Peyer's patch (tissue), 4 donors: ENCODE data around the gene SLC45A1. TPM values are rescaled to one million over a fixed set of nuclear protein-coding genes. Genes with fewer than 3 reads are reported as not detected.

Source experiments
- DNase-seq, 3 donors: peaks; one replicate each; pipeline ENCODE4 v3.0.0-alpha.2; 2017 to 2019
- H3K27ac ChIP-seq, 4 donors: fragments of 200-600 bp; sonication (generic); one replicate each; pipeline ENCODE4 v1.5.1; 2016 to 2019
- H3K27me3 ChIP-seq, 2 donors: fragments of 200-600 bp; sonication (generic); one replicate each; pipeline ENCODE4 v1.5.1; 2019
- H3K36me3 ChIP-seq, 3 donors: fragments of 200-600 bp; sonication (generic); one replicate each; pipeline ENCODE4 v1.5.1; 2016 to 2019
- H3K4me1 ChIP-seq, 4 donors: fragments of 200-600 bp; sonication (generic); one replicate each; pipeline ENCODE4 v1.5.1; 2016 to 2019
- H3K4me3 ChIP-seq, 4 donors: fragments of 200-600 bp; sonication (generic); 1 replicate in 3 of 4; 2 replicates in 1 of 4; pipeline ENCODE4 v1.5.1; 2016 to 2019; ENCODE audit warnings: mild to moderate bottlenecking in 1 of 4
- H3K9me3 ChIP-seq, 4 donors: fragments of 200-600 bp; sonication (generic); one replicate each; pipeline ENCODE4 v1.5.1; 2016 to 2019; ENCODE audit warnings: mild to moderate bottlenecking in 1 of 4
- CTCF ChIP-seq, 6 experiments: fragments of 450-650 bp in 4 of 6; fragments of 200-600 bp in 2 of 6; sonication (generic) in 1 of 6; IDR thresholded peaks; one replicate each; pipeline ENCODE4 v1.5.1; 2017 to 2019; ENCODE audit warnings: antibody characterized with exemption in 6 of 6, mild to moderate bottlenecking in 3 of 6, moderate library complexity in 1 of 6
- POLR2A ChIP-seq, 2 donors: fragments of 450-650 bp; IDR thresholded peaks; one replicate each; pipeline ENCODE4 v1.5.1; 2017; ENCODE audit warnings: antibody characterized with exemption in 2 of 2, mild to moderate bottlenecking in 2 of 2, moderate library complexity in 2 of 2
- total RNA-seq, 4 donors: library from RNA; depleted of rRNA; stranded (reverse); fragments of >200 nt; gene quantifications; one replicate each; pipeline ENCODE4 v1.1.0, GENCODE V29; 2016

SLC45A1 gene
- total RNA-seq, 4 donors from 2014 or later: 0.70 to 2.5 (median 1.1) TPM

- no peaks in the 10 kb centered on the region for H3K27me3 ChIP-seq
- H3K27ac ChIP-seq: peak overlapping the region in 3 of 4 donors; percentile 3 to 62 (median 30)
- peaks cover 3 to 21% (median 10%) of the 10 kb centered on the region in 4 donors for H3K4me1 ChIP-seq
- DNase-seq: no peak
- TF ChIP-seq CTCF (IDR thresholded peaks at IDR 0.05): no peak
- H3K9me3 ChIP-seq: no peaks in the 10 kb centered on the region
- no peaks in the 10 kb centered on the region for H3K36me3 ChIP-seq
- peak overlapping the region; percentile 40 to 70 (median 66) for H3K4me3 ChIP-seq
Observed at GRCh38 chr1:8318436-8318835, 522 bp downstream of the SLC45A1 start.

- H3K27ac ChIP-seq: no peak overlapping the region
- no peak for TF ChIP-seq POLR2A (IDR thresholded peaks at IDR 0.05)
- TF ChIP-seq CTCF (IDR thresholded peaks at IDR 0.05): no peak
- no peak overlapping the region for H3K4me3 ChIP-seq
- peaks cover 0 to 11% (median 8%) of the 10 kb centered on the region in 4 donors for H3K4me1 ChIP-seq
- no peaks in the 10 kb centered on the region for H3K9me3 ChIP-seq
- DNase-seq: no peak
- H3K27me3 ChIP-seq: no peaks in the 10 kb centered on the region
- no peaks in the 10 kb centered on the region for H3K36me3 ChIP-seq
Observed at GRCh38 chr1:8321612-8322011, 3.7 kb downstream of the SLC45A1 start.

- no peak for TF ChIP-seq CTCF (IDR thresholded peaks at IDR 0.05)
- no peak for TF ChIP-seq POLR2A (IDR thresholded peaks at IDR 0.05)
- H3K9me3 ChIP-seq: no peaks in the 10 kb centered on the region
- no peak for DNase-seq
- no peak overlapping the region for H3K4me3 ChIP-seq
- H3K36me3 ChIP-seq: no peaks in the 10 kb centered on the region
- H3K27me3 ChIP-seq: no peaks in the 10 kb centered on the region
- no peak overlapping the region for H3K27ac ChIP-seq
- peaks cover 0 to 1% (median under 1%) of the 10 kb centered on the region in 4 donors for H3K4me1 ChIP-seq
Observed at GRCh38 chr1:8323706-8324105, 5.8 kb downstream of the SLC45A1 start.

GRCh38 chr1:8324176-8324810 is 6.4 kb downstream of the SLC45A1 start:
- TF ChIP-seq POLR2A (IDR thresholded peaks at IDR 0.05) (no peak), CTCF (IDR thresholded peaks at IDR 0.05) (no peak)

GRCh38 chr1:8325771-8326170 is 7.9 kb downstream of the SLC45A1 start:
- Histone ChIP-seq H3K9me3 (no peaks in the 10 kb centered on the region), H3K27me3 (no peaks in the 10 kb centered on the region), H3K4me3 (no peak overlapping the region), H3K27ac (no peak overlapping the region), H3K4me1 (no peaks in the 10 kb centered on the region), H3K36me3 (no peaks in the 10 kb centered on the region)
- no peak for DNase-seq
- TF ChIP-seq CTCF (IDR thresholded peaks at IDR 0.05) (no peak), POLR2A (IDR thresholded peaks at IDR 0.05) (no peak)

More at GRCh38 chr1:8324176-8324810, 6.4 kb downstream of the SLC45A1 start:
- no peaks in the 10 kb centered on the region for H3K27me3 ChIP-seq
- H3K36me3 ChIP-seq: no peaks in the 10 kb centered on the region
- no peak overlapping the region for H3K4me3 ChIP-seq
- no peak overlapping the region for H3K27ac ChIP-seq
- no peaks in the 10 kb centered on the region for H3K9me3 ChIP-seq
- no peak for DNase-seq
- no peaks in the 10 kb centered on the region for H3K4me1 ChIP-seq
